ENCODE data around the gene DLG1. TPM values are rescaled to one million over a fixed set of nuclear protein-coding genes. Genes with fewer than 3 reads are reported as not detected.

DLG1 gene
- total and polyA plus RNA-seq, 9 of the 15 experiments (the other 6 are each of a cell fraction or from before 2014, with no cell fraction given) = 9.4 to 63.5 (median 43.6) TPM

DNA sequence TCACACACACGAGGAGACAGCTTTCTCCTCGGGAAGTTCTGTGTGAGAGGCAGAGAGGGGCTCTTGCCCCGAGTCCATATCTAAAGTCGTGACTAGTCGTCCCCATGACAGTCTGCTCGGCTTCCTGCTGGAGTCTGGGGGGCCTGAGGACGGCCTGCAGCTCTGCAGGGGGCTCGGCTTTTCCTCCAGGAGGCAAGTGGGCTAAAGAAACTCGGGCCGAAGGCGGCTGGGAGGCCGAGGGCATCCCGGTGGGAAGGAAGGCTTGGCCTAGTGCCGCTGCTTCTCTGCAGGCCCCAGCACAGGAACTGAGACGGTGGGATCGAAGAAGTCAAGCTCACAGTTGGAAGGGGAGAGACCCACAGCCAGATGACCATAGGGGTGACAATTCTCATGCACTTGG is 304.4 kb downstream of the DLG1 start:
- Histone ChIP-seq H3K27me3 (ENCODE audit: control insufficient read depth in 2 of 2, insufficient read depth in 2 of 2, low read length in 2 of 2) (no peaks in the 10 kb centered on the region), H3K4me2 (ENCODE audit: insufficient read depth, low read length) (no peak overlapping the region), H3K36me3 (ENCODE audit: control insufficient read depth, insufficient read depth, low read length) (no peaks in the 10 kb centered on the region), H3K9me3 (replicated peaks; ENCODE audit: control insufficient read depth, insufficient read depth, low read depth, low read length) (no peaks in the 10 kb centered on the region), H2AFZ (ENCODE audit: low read depth, low read length) (peak overlapping the region; percentile 44), H3K9ac (ENCODE audit: insufficient read depth in 1 of 2, low read depth in 2 of 2, low read length in 2 of 2) (peak overlapping the region in 1 of 2 experiments; percentile 1; a peak in 1 of 4 replicates), H3K27ac (ENCODE audit: extremely low read depth, low read depth, low read length) (no peak overlapping the region), H3K4me1 (replicated peaks in 1 of 2; ENCODE audit: control insufficient read depth in 2 of 2, insufficient read depth in 2 of 2, low read length in 2 of 2) (peaks cover 2 to 35% of the 10 kb centered on the region in 2 experiments; a peak in 4 of 5 replicates), H4K20me1 (replicated peaks; ENCODE audit: control insufficient read depth, insufficient read depth, low read length) (no peaks in the 10 kb centered on the region), H3K9me1 (ENCODE audit: control insufficient read depth, insufficient read depth, low read length) (peaks cover 2% of the 10 kb centered on the region), H3K79me2 (ENCODE audit: control insufficient read depth, insufficient read depth, low read length) (no peaks in the 10 kb centered on the region), H3K4me3 (no peak overlapping the region)
- in situ Hi-C loops (cut with MboI) (loop anchor here (25.0 kb wide), 1 partner anchor 518 kb away; no protein-coding TSS in a partner anchor), intact Hi-C loops (cut with micrococcal nuclease) (no loop called here)
- DNase-seq (ENCODE audit: extremely low read depth in 1 of 4, low spot score in 3 of 4) = no peak
- ATAC-seq = no peak
- ChIA-PET POLR2A (interaction anchor here (0.6 to 1.1 kb wide), 2 partner anchors 13 to 531 kb away, joined by 3 read pairs; no protein-coding TSS in a partner anchor), CTCF (ENCODE audit: low intra/inter-chr PET ratio) (no interaction called here)
- 51% methylated on average over 14 of the region's 16 CpGs for WGBS (ENCODE audit: insufficient coverage, low coverage, missing lambda C conversion rate)
- FAIRE-seq = no peak
- no TSS peak for BruUV-seq (replicated peaks)
- TF ChIP-seq SPI1 (IDR thresholded peaks at IDR 0.05; ENCODE audit: borderline replicate concordance, low read depth, low read length) (no peak), KDM4B (IDR thresholded peaks at IDR 0.05; ENCODE audit: borderline replicate concordance in 2 of 2, low read depth in 1 of 2) (no peak)
- TF ChIP-seq, protein P1, sequence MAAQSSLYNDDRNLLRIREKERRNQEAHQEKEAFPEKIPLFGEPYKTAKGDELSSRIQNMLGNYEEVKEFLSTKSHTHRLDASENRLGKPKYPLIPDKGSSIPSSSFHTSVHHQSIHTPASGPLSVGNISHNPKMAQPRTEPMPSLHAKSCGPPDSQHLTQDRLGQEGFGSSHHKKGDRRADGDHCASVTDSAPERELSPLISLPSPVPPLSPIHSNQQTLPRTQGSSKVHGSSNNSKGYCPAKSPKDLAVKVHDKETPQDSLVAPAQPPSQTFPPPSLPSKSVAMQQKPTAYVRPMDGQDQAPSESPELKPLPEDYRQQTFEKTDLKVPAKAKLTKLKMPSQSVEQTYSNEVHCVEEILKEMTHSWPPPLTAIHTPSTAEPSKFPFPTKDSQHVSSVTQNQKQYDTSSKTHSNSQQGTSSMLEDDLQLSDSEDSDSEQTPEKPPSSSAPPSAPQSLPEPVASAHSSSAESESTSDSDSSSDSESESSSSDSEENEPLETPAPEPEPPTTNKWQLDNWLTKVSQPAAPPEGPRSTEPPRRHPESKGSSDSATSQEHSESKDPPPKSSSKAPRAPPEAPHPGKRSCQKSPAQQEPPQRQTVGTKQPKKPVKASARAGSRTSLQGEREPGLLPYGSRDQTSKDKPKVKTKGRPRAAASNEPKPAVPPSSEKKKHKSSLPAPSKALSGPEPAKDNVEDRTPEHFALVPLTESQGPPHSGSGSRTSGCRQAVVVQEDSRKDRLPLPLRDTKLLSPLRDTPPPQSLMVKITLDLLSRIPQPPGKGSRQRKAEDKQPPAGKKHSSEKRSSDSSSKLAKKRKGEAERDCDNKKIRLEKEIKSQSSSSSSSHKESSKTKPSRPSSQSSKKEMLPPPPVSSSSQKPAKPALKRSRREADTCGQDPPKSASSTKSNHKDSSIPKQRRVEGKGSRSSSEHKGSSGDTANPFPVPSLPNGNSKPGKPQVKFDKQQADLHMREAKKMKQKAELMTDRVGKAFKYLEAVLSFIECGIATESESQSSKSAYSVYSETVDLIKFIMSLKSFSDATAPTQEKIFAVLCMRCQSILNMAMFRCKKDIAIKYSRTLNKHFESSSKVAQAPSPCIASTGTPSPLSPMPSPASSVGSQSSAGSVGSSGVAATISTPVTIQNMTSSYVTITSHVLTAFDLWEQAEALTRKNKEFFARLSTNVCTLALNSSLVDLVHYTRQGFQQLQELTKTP (IDR thresholded peaks at IDR 0.05; ENCODE audit: low read depth in 1 of 2, partially characterized antibody in 2 of 2) = no peak

Small RNA genes lying within 50 kb of the gene (microRNA-seq; reads per million reads assigned to microRNA genes)
- gene MIR4797 (ENCODE audit: borderline microRNAs expressed) = 0.27 reads per million

Small RNA genes lying within 50 kb of the gene (small RNA-seq; reads per million reads assigned to genes)
- gene MIR4797 = 0.40 reads per million, percentile 11 among the genes with 10 or more reads in this experiment
